ENCODE data around the gene MYLK4.
A peak's percentile ranks its signal among the peaks of the same experiment; 100 is the strongest.

GRCh38 chr6:2765166-2765895 lies 14.6 kb upstream of the MYLK4 start, which contains the start of gene WRNIP1:
- TF ChIP-seq CTCF (conservative IDR thresholded peaks at IDR 0.05 in 1 of 2, IDR thresholded peaks at IDR 0.05 in 1 of 2; ENCODE audit: low read depth in 1 of 2, low read length in 2 of 2): peak; percentile 22 to 52
- no peak for TF ChIP-seq EZH2 (IDR thresholded peaks at IDR 0.05; ENCODE audit: low read length, missing control alignments)
